Dendritic cell treated with granulocyte-macrophage colony-stimulating factor and Interleukin-4, amounts not matched to agents 40 ng/mL and 50 ng/mL, for 4 days (primary cell): ENCODE data around the gene BHMT.
"Not testable (repeated sequence)": the region's sequence is repeated elsewhere in the genome, so short reads cannot be mapped to it uniquely, and the experiment has no call there.

ENCODE experiments used
- H3K27ac Mint-ChIP-seq: one replicate; pipeline ENCODE4 v1.8.0; 2022; ENCODE audit warnings: mild to moderate bottlenecking, mixed read lengths
- H3K27me3 Mint-ChIP-seq: one replicate; pipeline ENCODE4 v1.8.0; 2022; ENCODE audit warnings: mild to moderate bottlenecking, mixed read lengths
- H3K36me3 Mint-ChIP-seq: one replicate; pipeline ENCODE4 v1.8.0; 2022; ENCODE audit warnings: low read depth, mixed read lengths
- H3K4me1 Mint-ChIP-seq: one replicate; pipeline ENCODE4 v1.8.0; 2022; ENCODE audit warnings: low read depth, mixed read lengths
- H3K4me3 Mint-ChIP-seq: one replicate; pipeline ENCODE4 v1.8.0; 2022; ENCODE audit warnings: mild to moderate bottlenecking, moderate library complexity, mixed read lengths
- H3K9me3 Mint-ChIP-seq: one replicate; pipeline ENCODE4 v1.8.0; 2022; ENCODE audit warnings: mixed read lengths
- intact Hi-C: fragments of 100-400 bp; cut with micrococcal nuclease; formaldehyde crosslinking; loops from one replicate; pipeline ENCODE4 v1.15.0; 2022

The BHMT gene

GRCh38 chr5:79133657-79134451, 22.2 kb downstream of the BHMT start:
- H3K36me3 Mint-ChIP-seq, result no peaks in the 10 kb centered on the region
- H3K27ac Mint-ChIP-seq, result no peak overlapping the region
- peaks cover 11% of the 10 kb centered on the region for H3K4me1 Mint-ChIP-seq
- no peak overlapping the region for H3K4me3 Mint-ChIP-seq
- H3K9me3 Mint-ChIP-seq, result no peaks in the 10 kb centered on the region
- intact Hi-C loops, result loop anchor here (1.0 to 5.0 kb wide), 3 partner anchors 109 to 328 kb away; no protein-coding TSS in a partner anchor
- peaks cover 3% of the 10 kb centered on the region for H3K27me3 Mint-ChIP-seq

DNA sequence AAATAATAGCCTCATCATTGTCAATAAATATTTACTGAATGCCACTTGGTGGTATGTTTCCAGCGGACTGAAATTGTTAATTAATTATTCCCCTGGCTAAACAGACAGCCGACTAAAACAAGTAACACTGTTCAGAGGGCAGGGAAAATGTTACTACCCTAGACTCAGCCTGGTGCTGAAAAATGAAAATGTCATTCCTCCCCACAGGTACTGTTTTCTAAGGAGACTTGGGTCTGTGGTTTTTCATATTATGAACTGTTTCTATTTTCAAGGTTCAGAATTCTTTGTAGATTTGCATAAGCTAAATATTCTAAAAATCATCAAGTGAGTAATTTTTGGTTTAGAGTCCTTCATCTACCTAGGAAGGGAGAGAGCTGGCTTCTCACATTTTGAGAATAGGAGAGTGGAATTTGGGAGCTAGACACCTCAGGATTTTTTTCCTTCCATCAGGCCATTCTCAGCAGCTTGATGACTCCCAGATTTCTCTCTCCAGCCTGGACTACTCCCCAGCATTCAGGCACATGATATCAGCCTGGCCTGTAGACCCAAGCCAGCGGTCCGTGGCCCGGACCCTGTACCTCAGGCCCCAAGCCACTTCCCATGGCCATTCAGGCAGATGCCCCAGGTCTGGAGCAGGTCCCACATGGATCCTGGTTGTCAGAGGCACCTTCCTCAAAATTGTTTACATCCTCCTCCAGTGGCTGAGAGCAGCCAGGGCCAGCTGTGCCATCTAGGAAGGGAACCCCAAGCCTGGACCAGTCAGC, 24.4 kb downstream of the BHMT start:
- intact Hi-C loops, result no loop called here
- H3K9me3 Mint-ChIP-seq, result peaks cover 9% of the 10 kb centered on the region
- H3K27me3 Mint-ChIP-seq, result peaks cover 3% of the 10 kb centered on the region
- no peak overlapping the region for H3K27ac Mint-ChIP-seq
- no peak overlapping the region for H3K4me3 Mint-ChIP-seq
- H3K4me1 Mint-ChIP-seq, result peaks cover 11% of the 10 kb centered on the region
- no peaks in the 10 kb centered on the region for H3K36me3 Mint-ChIP-seq

GRCh38 chr5:79136618-79137017, 25.0 kb downstream of the BHMT start:
- intact Hi-C loops, result no loop called here
- H3K4me1 Mint-ChIP-seq, result peaks cover 11% of the 10 kb centered on the region
- no peak overlapping the region for H3K27ac Mint-ChIP-seq
- H3K9me3 Mint-ChIP-seq, result peaks cover 12% of the 10 kb centered on the region
- H3K4me3 Mint-ChIP-seq, result no peak overlapping the region
- H3K27me3 Mint-ChIP-seq, result peaks cover 3% of the 10 kb centered on the region
- no peaks in the 10 kb centered on the region for H3K36me3 Mint-ChIP-seq

DNA sequence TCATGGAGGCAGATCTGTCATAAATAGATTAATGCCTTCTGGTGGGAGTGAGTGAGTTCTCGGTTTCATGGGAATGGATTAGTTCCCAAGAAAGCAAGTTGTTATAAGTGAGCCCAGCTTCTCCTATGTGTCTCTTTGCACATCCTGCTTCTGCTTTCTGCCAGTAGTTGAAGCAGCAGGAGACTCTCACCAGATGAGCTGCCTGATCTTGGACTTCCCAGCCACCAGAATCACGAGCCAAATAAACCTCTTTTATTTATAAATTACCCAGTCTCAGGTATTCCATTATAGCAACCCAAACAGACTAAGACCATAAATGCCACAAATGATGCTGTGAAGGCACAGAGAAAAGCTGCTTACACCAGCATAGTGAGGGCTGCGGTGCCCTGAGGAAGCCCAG, 28.9 kb downstream of the BHMT start:
- Mint-ChIP-seq H3K36me3 (no peaks in the 10 kb centered on the region), H3K27me3 (peaks cover 2% of the 10 kb centered on the region), H3K9me3 (peaks cover 12% of the 10 kb centered on the region), H3K27ac (no peak overlapping the region), H3K4me3 (no peak overlapping the region), H3K4me1 (peaks cover 3% of the 10 kb centered on the region)
- intact Hi-C loops, result no loop called here

DNA sequence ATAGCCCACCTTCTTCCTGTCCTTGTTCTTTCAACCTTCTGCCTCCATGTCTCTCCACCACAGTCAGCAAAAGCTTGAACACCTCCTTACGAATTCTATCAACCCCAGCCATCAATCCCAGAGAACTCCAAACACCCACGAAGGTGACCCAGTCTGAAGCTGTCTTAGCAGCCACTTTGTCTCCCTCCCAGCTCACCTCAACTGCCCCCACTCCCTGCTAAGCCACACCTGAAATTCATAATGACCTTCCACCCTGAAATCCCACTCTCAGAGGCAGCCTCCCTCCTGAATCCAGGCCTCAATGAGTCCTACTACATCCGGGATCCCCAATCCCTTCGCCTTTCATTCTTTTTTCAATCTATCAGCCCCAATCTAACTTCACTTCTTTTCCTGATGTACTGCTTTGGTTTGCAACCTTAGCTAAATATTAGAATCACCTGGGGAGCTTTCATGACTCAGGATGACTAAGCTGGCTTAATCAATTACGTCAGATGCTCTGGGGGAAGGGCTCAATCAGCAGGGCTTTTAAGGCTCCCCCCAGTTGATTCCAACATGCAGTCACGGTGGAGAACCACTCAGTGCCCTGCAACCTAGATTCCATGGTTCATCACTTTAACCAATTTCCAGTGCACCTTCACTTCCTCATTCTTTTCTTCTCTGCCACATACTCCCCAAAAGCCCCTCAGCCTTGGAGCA, 32.2 kb downstream of the BHMT start:
- H3K27me3 Mint-ChIP-seq, result peaks cover 2% of the 10 kb centered on the region
- H3K36me3 Mint-ChIP-seq, result no peaks in the 10 kb centered on the region
- H3K27ac Mint-ChIP-seq, result no peak overlapping the region
- H3K9me3 Mint-ChIP-seq, result peaks cover 12% of the 10 kb centered on the region
- intact Hi-C loops, result no loop called here
- peaks cover 13% of the 10 kb centered on the region for H3K4me1 Mint-ChIP-seq
- H3K4me3 Mint-ChIP-seq, result no peak overlapping the region

DNA sequence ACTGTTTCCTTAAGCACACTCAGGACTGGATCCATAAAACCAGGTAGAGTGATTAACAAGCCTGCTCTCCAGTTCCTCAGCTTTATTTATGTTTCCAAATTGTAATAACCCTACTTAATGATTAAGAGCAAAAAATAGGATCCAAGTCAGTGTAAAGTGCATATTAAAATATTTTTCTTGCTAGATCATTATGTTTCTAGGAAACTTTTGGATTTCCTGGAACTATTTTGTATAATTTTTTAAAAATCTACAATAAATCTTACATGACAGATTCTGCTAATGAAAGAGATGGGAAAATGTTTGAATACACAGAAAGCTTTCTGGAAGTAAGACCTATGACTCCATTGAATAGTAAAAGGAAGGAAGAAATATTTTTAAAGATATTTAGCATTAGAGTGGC, 35.5 kb downstream of the BHMT start:
- no peaks in the 10 kb centered on the region for H3K36me3 Mint-ChIP-seq
- H3K27ac Mint-ChIP-seq, result no peak overlapping the region
- peaks cover 2% of the 10 kb centered on the region for H3K27me3 Mint-ChIP-seq
- H3K4me1 Mint-ChIP-seq, result peaks cover 13% of the 10 kb centered on the region
- intact Hi-C loops, result no loop called here
- H3K9me3 Mint-ChIP-seq, result no peaks in the 10 kb centered on the region
- H3K4me3 Mint-ChIP-seq, result no peak overlapping the region

GRCh38 chr5:79149433-79149832, 37.8 kb downstream of the BHMT start:
- intact Hi-C loops, result no loop called here

DNA sequence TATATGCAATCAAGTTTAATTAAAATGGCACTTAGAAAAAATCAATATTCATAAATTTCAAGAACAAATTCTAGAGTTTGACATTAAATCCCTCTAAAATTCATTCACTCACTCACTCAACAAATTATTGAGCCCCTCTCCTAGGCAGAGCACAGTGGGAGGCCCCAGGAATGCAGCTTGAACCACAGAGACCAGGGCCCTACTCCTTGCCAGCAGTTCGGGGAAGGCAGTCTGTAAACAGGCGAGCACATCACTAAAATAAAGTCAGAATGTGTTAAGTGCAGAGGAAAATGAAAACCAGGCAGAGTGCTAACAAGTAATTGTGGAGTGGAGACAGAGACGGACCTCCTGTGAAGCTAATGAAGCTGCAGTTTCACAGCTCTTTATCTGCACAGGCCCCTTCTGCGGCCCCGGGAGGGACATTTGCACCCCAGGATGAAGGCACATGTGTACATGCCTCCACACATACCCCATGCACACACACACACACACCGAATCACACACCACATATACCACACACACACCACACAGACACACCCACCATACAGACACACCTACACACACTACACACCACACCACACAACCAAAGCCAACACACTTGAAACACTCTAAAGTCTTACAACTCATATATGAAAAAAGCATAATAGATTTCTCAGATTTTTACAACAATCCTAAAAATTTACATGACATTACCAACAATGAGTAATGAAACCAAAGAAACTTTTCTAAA, 40.5 kb downstream of the BHMT start:
- intact Hi-C loops, result no loop called here
- no peak overlapping the region for H3K27ac Mint-ChIP-seq
- H3K4me3 Mint-ChIP-seq, result no peak overlapping the region
- no peaks in the 10 kb centered on the region for H3K9me3 Mint-ChIP-seq
- no peaks in the 10 kb centered on the region for H3K27me3 Mint-ChIP-seq
- H3K36me3 Mint-ChIP-seq, result no peaks in the 10 kb centered on the region
- peaks cover 5% of the 10 kb centered on the region for H3K4me1 Mint-ChIP-seq

More at GRCh38 chr5:79149433-79149832, 37.8 kb downstream of the BHMT start:
- peaks cover 13% of the 10 kb centered on the region for H3K4me1 Mint-ChIP-seq
- no peaks in the 10 kb centered on the region for H3K36me3 Mint-ChIP-seq
- no peak overlapping the region for H3K27ac Mint-ChIP-seq
- H3K4me3 Mint-ChIP-seq, result no peak overlapping the region
- H3K9me3 Mint-ChIP-seq, result no peaks in the 10 kb centered on the region
- peaks cover 2% of the 10 kb centered on the region for H3K27me3 Mint-ChIP-seq

DNA sequence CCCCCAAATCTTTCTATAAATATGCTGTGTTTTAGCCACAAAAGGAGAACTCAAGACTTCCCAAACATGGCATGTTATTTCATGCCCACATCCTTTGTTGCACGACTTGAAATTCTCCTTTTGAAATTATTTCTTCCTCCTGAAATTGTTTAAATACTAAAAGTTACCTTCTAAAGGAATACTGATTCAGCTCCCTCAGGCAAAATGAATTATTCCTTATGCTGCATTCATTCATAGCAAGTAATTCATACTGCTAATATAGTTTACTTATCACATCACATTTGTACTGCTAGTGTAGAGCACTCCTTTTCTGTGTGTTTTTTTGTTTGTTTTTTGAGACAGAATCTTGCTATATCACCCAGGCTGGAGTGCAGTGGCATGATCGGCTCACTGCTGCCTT, 45.7 kb downstream of the BHMT start:
- H3K9me3 Mint-ChIP-seq, result no peaks in the 10 kb centered on the region
- H3K4me3 Mint-ChIP-seq, result no peak overlapping the region
- H3K27ac Mint-ChIP-seq, result no peak overlapping the region
- no peaks in the 10 kb centered on the region for H3K36me3 Mint-ChIP-seq
- intact Hi-C loops, result no loop called here
- H3K27me3 Mint-ChIP-seq, result no peaks in the 10 kb centered on the region
- peaks cover 12% of the 10 kb centered on the region for H3K4me1 Mint-ChIP-seq

DNA sequence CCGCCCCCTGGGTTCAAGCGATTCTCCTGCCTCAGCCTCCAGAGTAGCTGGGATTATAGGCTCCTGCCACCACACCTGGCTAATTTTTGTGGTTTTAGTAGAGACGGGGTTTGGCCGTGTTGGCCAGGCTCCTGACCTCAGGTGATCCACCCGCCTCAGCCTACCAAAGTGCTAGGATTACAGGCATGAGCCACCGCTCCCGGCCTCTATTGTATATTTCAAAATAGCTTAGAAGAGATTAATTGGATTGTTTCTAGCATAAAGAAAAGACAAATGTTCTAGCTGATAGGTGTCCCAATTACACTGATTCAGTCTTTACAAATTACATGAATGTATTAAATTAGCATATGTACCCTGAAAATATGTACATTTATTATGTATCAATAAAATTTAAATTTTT, 50.0 kb downstream of the BHMT start:
- peaks cover 11% of the 10 kb centered on the region for H3K4me1 Mint-ChIP-seq
- H3K27me3 Mint-ChIP-seq, H3K27ac Mint-ChIP-seq: not testable (repeated sequence)

GRCh38 chr5:79168031-79168430, 56.4 kb downstream of the BHMT start:
- no peaks in the 10 kb centered on the region for H3K4me1 Mint-ChIP-seq
- H3K4me3 Mint-ChIP-seq, result no peak overlapping the region
- intact Hi-C loops, result no loop called here
- H3K9me3 Mint-ChIP-seq, result no peaks in the 10 kb centered on the region
- no peak overlapping the region for H3K27ac Mint-ChIP-seq
- H3K36me3 Mint-ChIP-seq, result no peaks in the 10 kb centered on the region
- H3K27me3 Mint-ChIP-seq, result no peaks in the 10 kb centered on the region

More for the DNA sequence above, 50.0 kb downstream of the BHMT start:
- H3K9me3 Mint-ChIP-seq, H3K4me3 Mint-ChIP-seq, intact Hi-C loops, H3K36me3 Mint-ChIP-seq: not testable (repeated sequence)

- intact Hi-C loops, result no loop called here
- Mint-ChIP-seq H3K27me3 (no peaks in the 10 kb centered on the region), H3K4me3 (no peak overlapping the region), H3K27ac (no peak overlapping the region), H3K36me3 (no peaks in the 10 kb centered on the region), H3K9me3 (no peaks in the 10 kb centered on the region), H3K4me1 (no peaks in the 10 kb centered on the region)
Observed at GRCh38 chr5:79170661-79171060, 59.1 kb downstream of the BHMT start.

DNA sequence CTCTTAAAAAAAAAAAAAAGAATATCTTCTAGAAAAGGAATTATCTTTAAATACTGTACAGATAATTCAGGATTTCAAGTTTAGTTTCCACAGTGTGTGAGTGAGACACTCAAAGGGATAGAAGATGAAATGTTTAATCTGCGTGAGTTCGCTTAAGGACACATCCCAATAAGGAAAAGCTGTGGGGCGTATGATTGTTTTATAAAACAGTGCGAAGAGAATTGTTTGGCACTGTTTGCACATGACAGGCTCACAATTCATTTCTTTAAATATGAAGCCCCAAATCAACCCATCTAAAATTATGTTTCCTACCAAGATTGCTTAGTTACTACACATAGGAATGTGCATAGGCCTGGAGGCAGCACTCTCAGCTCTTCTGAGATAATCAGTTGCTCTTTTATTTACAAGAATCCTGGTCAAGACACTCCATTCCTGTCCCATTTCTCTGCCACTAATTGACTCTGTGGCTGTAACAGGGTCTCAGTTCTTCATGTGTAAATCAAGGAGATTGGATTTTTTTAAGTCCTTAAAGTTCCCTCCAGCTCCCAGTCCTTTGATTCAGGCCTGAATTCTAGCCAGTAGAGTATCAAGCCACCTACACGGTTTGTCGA, 60.1 kb downstream of the BHMT start:
- H3K4me1 Mint-ChIP-seq, result no peaks in the 10 kb centered on the region
- H3K4me3 Mint-ChIP-seq, result no peak overlapping the region
- no peak overlapping the region for H3K27ac Mint-ChIP-seq
- no peaks in the 10 kb centered on the region for H3K27me3 Mint-ChIP-seq
- H3K9me3 Mint-ChIP-seq, result no peaks in the 10 kb centered on the region
- no peaks in the 10 kb centered on the region for H3K36me3 Mint-ChIP-seq
- intact Hi-C loops, result no loop called here
